ENCODE data around the gene PPFIA2. TPM values are rescaled to one million over a fixed set of nuclear protein-coding genes. Genes with fewer than 3 reads are reported as not detected.

The PPFIA2 gene
- total RNA-seq, 1 donor from 2014 or later, result 5.7 TPM

- no peak for DNase-seq (ENCODE audit: extremely low spot score, unreplicated experiment)
- Mint-ChIP-seq H3K27ac (no peak overlapping the region), H3K9me3 (no peaks in the 10 kb centered on the region), H3K4me1 (ENCODE audit: unreplicated experiment) (no peaks in the 10 kb centered on the region), H3K4me3 (no peak overlapping the region), H3K36me3 (no peaks in the 10 kb centered on the region), H3K27me3 (no peaks in the 10 kb centered on the region)
- TF ChIP-seq, protein P1, sequence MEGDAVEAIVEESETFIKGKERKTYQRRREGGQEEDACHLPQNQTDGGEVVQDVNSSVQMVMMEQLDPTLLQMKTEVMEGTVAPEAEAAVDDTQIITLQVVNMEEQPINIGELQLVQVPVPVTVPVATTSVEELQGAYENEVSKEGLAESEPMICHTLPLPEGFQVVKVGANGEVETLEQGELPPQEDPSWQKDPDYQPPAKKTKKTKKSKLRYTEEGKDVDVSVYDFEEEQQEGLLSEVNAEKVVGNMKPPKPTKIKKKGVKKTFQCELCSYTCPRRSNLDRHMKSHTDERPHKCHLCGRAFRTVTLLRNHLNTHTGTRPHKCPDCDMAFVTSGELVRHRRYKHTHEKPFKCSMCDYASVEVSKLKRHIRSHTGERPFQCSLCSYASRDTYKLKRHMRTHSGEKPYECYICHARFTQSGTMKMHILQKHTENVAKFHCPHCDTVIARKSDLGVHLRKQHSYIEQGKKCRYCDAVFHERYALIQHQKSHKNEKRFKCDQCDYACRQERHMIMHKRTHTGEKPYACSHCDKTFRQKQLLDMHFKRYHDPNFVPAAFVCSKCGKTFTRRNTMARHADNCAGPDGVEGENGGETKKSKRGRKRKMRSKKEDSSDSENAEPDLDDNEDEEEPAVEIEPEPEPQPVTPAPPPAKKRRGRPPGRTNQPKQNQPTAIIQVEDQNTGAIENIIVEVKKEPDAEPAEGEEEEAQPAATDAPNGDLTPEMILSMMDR (conservative IDR thresholded peaks at IDR 0.05), result no peak
Measured at GRCh38 chr12:81439344-81439743, 319.8 kb downstream of the PPFIA2 start.

DNA sequence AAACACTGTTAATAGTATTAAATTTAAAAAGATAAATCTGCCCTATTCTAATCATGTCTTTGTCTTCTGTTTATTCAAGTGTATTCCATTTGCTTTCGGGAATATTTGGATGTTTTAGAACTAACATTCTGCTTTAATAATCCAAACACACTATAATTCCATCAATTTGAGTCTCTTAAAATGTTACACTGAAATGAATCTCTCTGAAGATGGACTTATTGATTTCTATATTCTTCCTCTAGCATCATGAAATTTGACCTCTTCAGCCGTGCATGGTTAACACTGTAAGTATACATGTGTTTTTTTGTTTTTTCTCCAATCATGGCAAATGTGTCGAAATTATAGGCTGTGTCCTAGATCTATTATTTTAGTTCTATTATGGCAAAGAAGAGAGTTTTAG is 342.1 kb downstream of the PPFIA2 start:
- TF ChIP-seq, protein P1 (conservative IDR thresholded peaks at IDR 0.05), result no peak
- H3K27ac Mint-ChIP-seq, result no peak overlapping the region
- no peaks in the 10 kb centered on the region for H3K36me3 Mint-ChIP-seq
- H3K9me3 Mint-ChIP-seq, result peaks cover 9% of the 10 kb centered on the region
- no peaks in the 10 kb centered on the region for H3K4me1 Mint-ChIP-seq (ENCODE audit: unreplicated experiment)
- DNase-seq (ENCODE audit: extremely low spot score, unreplicated experiment), result no peak
- H3K27me3 Mint-ChIP-seq, result no peaks in the 10 kb centered on the region
- H3K4me3 Mint-ChIP-seq, result no peak overlapping the region

DNA sequence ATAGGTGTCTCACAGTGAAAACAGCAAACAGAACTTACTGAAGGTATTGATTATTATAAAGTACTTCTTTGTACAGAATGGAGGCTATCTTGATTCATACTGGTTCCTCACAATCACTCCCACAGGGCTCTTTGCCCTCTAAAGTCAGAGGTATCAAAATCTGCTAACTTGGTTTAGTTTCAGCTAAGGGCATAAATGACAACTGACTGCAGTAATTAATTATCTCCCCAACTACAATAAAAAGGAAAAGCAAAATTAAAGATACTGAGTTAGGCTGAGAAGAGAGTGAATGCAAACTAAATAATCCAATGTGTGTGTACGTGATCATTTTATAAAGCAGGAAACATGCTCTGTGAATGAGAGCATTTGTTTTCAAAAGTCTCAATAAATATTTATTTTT is 342.6 kb downstream of the PPFIA2 start:
- H3K4me3 Mint-ChIP-seq, result no peak overlapping the region
- H3K27me3 Mint-ChIP-seq, result no peaks in the 10 kb centered on the region
- TF ChIP-seq, protein P1 (conservative IDR thresholded peaks at IDR 0.05), result no peak
- H3K27ac Mint-ChIP-seq, result no peak overlapping the region
- H3K36me3 Mint-ChIP-seq, result no peaks in the 10 kb centered on the region
- no peak for DNase-seq (ENCODE audit: extremely low spot score, unreplicated experiment)
- H3K9me3 Mint-ChIP-seq, result peaks cover 9% of the 10 kb centered on the region
- H3K4me1 Mint-ChIP-seq (ENCODE audit: unreplicated experiment), result no peaks in the 10 kb centered on the region

GRCh38 chr12:81414441-81414840 is 344.7 kb downstream of the PPFIA2 start:
- Mint-ChIP-seq H3K27ac (no peak overlapping the region), H3K9me3 (no peaks in the 10 kb centered on the region), H3K4me1 (ENCODE audit: unreplicated experiment) (no peaks in the 10 kb centered on the region), H3K27me3 (no peaks in the 10 kb centered on the region), H3K36me3 (no peaks in the 10 kb centered on the region), H3K4me3 (no peak overlapping the region)
- TF ChIP-seq, protein P1 (conservative IDR thresholded peaks at IDR 0.05), result no peak
- no peak for DNase-seq (ENCODE audit: extremely low spot score, unreplicated experiment)

GRCh38 chr12:81412940-81413339 is 346.2 kb downstream of the PPFIA2 start:
- no peak overlapping the region for H3K4me3 Mint-ChIP-seq
- DNase-seq (ENCODE audit: extremely low spot score, unreplicated experiment), result no peak
- no peaks in the 10 kb centered on the region for H3K27me3 Mint-ChIP-seq
- no peaks in the 10 kb centered on the region for H3K9me3 Mint-ChIP-seq
- no peak overlapping the region for H3K27ac Mint-ChIP-seq
- H3K4me1 Mint-ChIP-seq (ENCODE audit: unreplicated experiment), result no peaks in the 10 kb centered on the region
- TF ChIP-seq, protein P1 (conservative IDR thresholded peaks at IDR 0.05), result no peak
- no peaks in the 10 kb centered on the region for H3K36me3 Mint-ChIP-seq

GRCh38 chr12:81403348-81403747 is 355.8 kb downstream of the PPFIA2 start:
- no peak overlapping the region for H3K27ac Mint-ChIP-seq
- no peaks in the 10 kb centered on the region for H3K9me3 Mint-ChIP-seq
- DNase-seq (ENCODE audit: extremely low spot score, unreplicated experiment), result no peak
- H3K4me1 Mint-ChIP-seq (ENCODE audit: unreplicated experiment), result peaks cover 17% of the 10 kb centered on the region
- H3K36me3 Mint-ChIP-seq, result no peaks in the 10 kb centered on the region
- TF ChIP-seq, protein P1 (conservative IDR thresholded peaks at IDR 0.05), result no peak
- H3K27me3 Mint-ChIP-seq, result no peaks in the 10 kb centered on the region
- H3K4me3 Mint-ChIP-seq, result no peak overlapping the region

Measured in type B pancreatic cell (in vitro differentiated cells).